Measurements from ENCODE around the gene TSPAN9. TPM values are rescaled to one million over a fixed set of nuclear protein-coding genes. Genes with fewer than 3 reads are reported as not detected.

The TSPAN9 gene
- total and polyA plus RNA-seq, 4 donors, result 27.6 to 40.1 (median 30.9) TPM

- DNase-seq (ENCODE audit: low read depth in 4 of 6, low spot score in 6 of 6), result no peak
- 55% methylated on average over 6 of the region's 11 CpGs for WGBS (ENCODE audit: insufficient coverage)
- H3K27me3 ChIP-seq (ENCODE audit: control insufficient read depth, insufficient read depth, low read length), result no peaks in the 10 kb centered on the region
- H3K9me3 ChIP-seq (ENCODE audit: control insufficient read depth, insufficient read depth, low read length), result no peaks in the 10 kb centered on the region
- peaks cover 42% of the 10 kb centered on the region for H3K4me1 ChIP-seq (ENCODE audit: control insufficient read depth, insufficient read depth, low read length)
- H3K36me3 ChIP-seq (ENCODE audit: control insufficient read depth, insufficient read depth, low read length), result peaks cover 18% of the 10 kb centered on the region
- H3K27ac ChIP-seq (ENCODE audit: low read depth, low read length), result no peak overlapping the region
- no peak overlapping the region for H3K4me3 ChIP-seq (ENCODE audit: low read depth, low read length)
These were observed 169.9 kb downstream of the TSPAN9 start for GRCh38 chr12:3247077-3247476.

DNA sequence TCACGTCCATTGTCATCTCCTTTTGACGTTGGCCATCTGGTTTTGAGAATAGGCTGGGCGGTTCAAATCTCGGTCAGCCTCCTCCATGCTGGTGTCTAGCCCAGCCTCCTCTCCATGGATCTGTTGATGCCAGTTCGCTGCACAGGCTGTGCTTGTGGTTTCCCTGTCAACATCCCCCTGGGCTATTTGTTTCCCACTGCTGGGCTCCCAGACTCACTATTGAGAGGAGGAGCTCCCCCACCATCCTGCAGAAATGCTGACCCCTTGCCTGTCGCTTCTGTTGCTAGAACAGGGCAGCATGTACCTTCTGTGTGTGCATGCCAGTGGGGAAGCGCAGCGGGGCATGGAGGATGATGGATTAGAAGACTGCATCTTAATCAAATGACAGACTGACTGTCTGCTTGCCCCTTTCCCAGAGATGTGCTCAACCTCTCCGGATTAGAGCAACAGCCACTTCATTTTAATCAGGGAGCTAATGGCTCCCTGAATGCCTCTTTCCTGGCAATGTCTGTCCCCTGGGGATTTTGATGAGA lies 170.5 kb downstream of the TSPAN9 start:
- H3K27ac ChIP-seq (ENCODE audit: low read depth, low read length), result no peak overlapping the region
- H3K4me1 ChIP-seq (ENCODE audit: control insufficient read depth, insufficient read depth, low read length), result peaks cover 42% of the 10 kb centered on the region
- no peaks in the 10 kb centered on the region for H3K27me3 ChIP-seq (ENCODE audit: control insufficient read depth, insufficient read depth, low read length)
- peaks cover 14% of the 10 kb centered on the region for H3K36me3 ChIP-seq (ENCODE audit: control insufficient read depth, insufficient read depth, low read length)
- WGBS (ENCODE audit: insufficient coverage), result 62% methylated on average over 9 of the region's 9 CpGs
- DNase-seq (ENCODE audit: low read depth in 4 of 6, low spot score in 6 of 6), result peak in 1 of 6 donors; percentile 60
- H3K4me3 ChIP-seq (ENCODE audit: low read depth, low read length), result no peak overlapping the region
- H3K9me3 ChIP-seq (ENCODE audit: control insufficient read depth, insufficient read depth, low read length), result no peaks in the 10 kb centered on the region

DNA sequence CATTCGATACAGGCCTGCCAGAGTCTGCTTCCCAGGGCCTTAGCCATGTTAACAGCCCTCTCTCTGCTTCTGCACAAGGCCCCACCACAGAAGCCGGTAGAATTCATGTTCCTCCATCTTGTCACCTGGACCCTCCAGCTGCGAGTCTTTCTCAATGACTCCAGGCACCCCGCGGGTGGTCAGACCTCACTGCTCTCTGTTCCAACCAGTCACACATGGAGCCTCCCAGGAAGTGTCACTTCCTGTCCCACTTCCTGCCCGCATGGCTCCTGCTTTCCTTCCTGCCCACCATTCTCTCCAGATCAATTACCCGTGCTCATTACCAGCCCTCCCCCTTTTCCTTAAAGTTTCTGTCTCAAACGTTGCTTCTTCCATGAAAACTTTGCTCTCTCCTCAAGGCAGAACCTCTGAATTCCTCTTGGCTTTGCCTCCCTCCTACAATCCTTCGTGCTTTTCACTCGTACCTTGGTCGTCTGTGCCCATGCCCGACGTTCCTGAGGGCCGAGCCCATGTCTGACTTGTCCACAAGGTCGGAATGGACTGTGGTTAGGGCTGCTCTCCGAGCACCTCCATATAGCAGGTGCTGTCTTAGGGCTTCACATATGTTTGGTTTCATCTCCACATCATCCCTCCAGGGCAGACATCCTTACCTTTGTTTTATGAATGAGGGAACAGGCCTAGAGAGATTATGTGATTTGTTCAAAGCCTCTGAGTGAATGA lies 172.1 kb downstream of the TSPAN9 start:
- whole genome bisulfite sequencing (ENCODE audit: insufficient coverage), result 86% methylated on average over 15 of the region's 16 CpGs
- H3K36me3 ChIP-seq (ENCODE audit: control insufficient read depth, insufficient read depth, low read length), result peaks cover 12% of the 10 kb centered on the region
- no peak for DNase-seq (ENCODE audit: low read depth in 4 of 6, low spot score in 6 of 6)
- H3K27me3 ChIP-seq (ENCODE audit: control insufficient read depth, insufficient read depth, low read length), result no peaks in the 10 kb centered on the region
- H3K4me1 ChIP-seq (ENCODE audit: control insufficient read depth, insufficient read depth, low read length), result peaks cover 50% of the 10 kb centered on the region
- no peaks in the 10 kb centered on the region for H3K9me3 ChIP-seq (ENCODE audit: control insufficient read depth, insufficient read depth, low read length)
- H3K27ac ChIP-seq (ENCODE audit: low read depth, low read length), result no peak overlapping the region
- H3K4me3 ChIP-seq (ENCODE audit: low read depth, low read length), result no peak overlapping the region

GRCh38 chr12:3250034-3250433 lies 172.9 kb downstream of the TSPAN9 start:
- DNase-seq (ENCODE audit: low read depth in 4 of 6, low spot score in 6 of 6), result no peak
- Histone ChIP-seq H3K36me3 (ENCODE audit: control insufficient read depth, insufficient read depth, low read length) (peaks cover 6% of the 10 kb centered on the region), H3K9me3 (ENCODE audit: control insufficient read depth, insufficient read depth, low read length) (no peaks in the 10 kb centered on the region), H3K4me3 (ENCODE audit: low read depth, low read length) (no peak overlapping the region), H3K4me1 (ENCODE audit: control insufficient read depth, insufficient read depth, low read length) (peaks cover 49% of the 10 kb centered on the region), H3K27me3 (ENCODE audit: control insufficient read depth, insufficient read depth, low read length) (no peaks in the 10 kb centered on the region), H3K27ac (ENCODE audit: low read depth, low read length) (no peak overlapping the region)
- 89% methylated on average over 6 of the region's 6 CpGs for WGBS (ENCODE audit: insufficient coverage)

- no peak for DNase-seq (ENCODE audit: low read depth in 4 of 6, low spot score in 6 of 6)
- peaks cover under 1% of the 10 kb centered on the region for H3K36me3 ChIP-seq (ENCODE audit: control insufficient read depth, insufficient read depth, low read length)
- H3K4me3 ChIP-seq (ENCODE audit: low read depth, low read length), result no peak overlapping the region
- 97% methylated on average over 8 of the region's 8 CpGs for WGBS (ENCODE audit: insufficient coverage)
- H3K9me3 ChIP-seq (ENCODE audit: control insufficient read depth, insufficient read depth, low read length), result no peaks in the 10 kb centered on the region
- no peak overlapping the region for H3K27ac ChIP-seq (ENCODE audit: low read depth, low read length)
- peaks cover 49% of the 10 kb centered on the region for H3K4me1 ChIP-seq (ENCODE audit: control insufficient read depth, insufficient read depth, low read length)
- H3K27me3 ChIP-seq (ENCODE audit: control insufficient read depth, insufficient read depth, low read length), result no peaks in the 10 kb centered on the region
These were observed 173.4 kb downstream of the TSPAN9 start for GRCh38 chr12:3250576-3250975.

DNA sequence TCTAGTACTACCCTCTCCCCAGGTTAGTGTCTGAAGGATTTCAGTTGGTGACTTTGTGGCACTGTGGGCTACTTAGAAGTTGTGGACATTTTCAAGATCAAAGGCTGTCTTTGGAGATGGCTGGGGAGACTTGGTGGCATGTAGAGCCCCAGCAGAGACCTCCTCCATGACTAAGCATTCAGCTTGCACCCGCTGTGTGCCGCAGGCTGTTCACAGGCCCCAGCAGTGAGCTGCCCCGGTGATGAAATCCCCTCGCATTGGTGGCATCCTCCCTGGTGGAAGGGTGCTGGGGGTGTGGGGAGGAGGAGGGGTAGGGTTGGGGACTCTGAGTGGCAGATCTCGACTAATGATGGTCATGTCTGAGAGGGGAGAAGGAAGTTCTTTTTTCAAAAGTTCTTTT lies 173.9 kb downstream of the TSPAN9 start:
- WGBS (ENCODE audit: insufficient coverage), result 96% methylated on average over 4 of the region's 5 CpGs
- H3K27me3 ChIP-seq (ENCODE audit: control insufficient read depth, insufficient read depth, low read length), result no peaks in the 10 kb centered on the region
- H3K36me3 ChIP-seq (ENCODE audit: control insufficient read depth, insufficient read depth, low read length), result peaks cover 2% of the 10 kb centered on the region
- H3K4me1 ChIP-seq (ENCODE audit: control insufficient read depth, insufficient read depth, low read length), result peaks cover 49% of the 10 kb centered on the region
- no peak for DNase-seq (ENCODE audit: low read depth in 4 of 6, low spot score in 6 of 6)
- no peak overlapping the region for H3K27ac ChIP-seq (ENCODE audit: low read depth, low read length)
- H3K9me3 ChIP-seq (ENCODE audit: control insufficient read depth, insufficient read depth, low read length), result no peaks in the 10 kb centered on the region
- no peak overlapping the region for H3K4me3 ChIP-seq (ENCODE audit: low read depth, low read length)

GRCh38 chr12:3251691-3252090 lies 174.5 kb downstream of the TSPAN9 start:
- Histone ChIP-seq H3K27ac (ENCODE audit: low read depth, low read length) (no peak overlapping the region), H3K9me3 (ENCODE audit: control insufficient read depth, insufficient read depth, low read length) (no peaks in the 10 kb centered on the region), H3K4me3 (ENCODE audit: low read depth, low read length) (no peak overlapping the region), H3K36me3 (ENCODE audit: control insufficient read depth, insufficient read depth, low read length) (peaks cover 5% of the 10 kb centered on the region), H3K27me3 (ENCODE audit: control insufficient read depth, insufficient read depth, low read length) (no peaks in the 10 kb centered on the region), H3K4me1 (ENCODE audit: control insufficient read depth, insufficient read depth, low read length) (peaks cover 44% of the 10 kb centered on the region)
- peak in 1 of 6 donors; percentile 73 for DNase-seq (ENCODE audit: low read depth in 4 of 6, low spot score in 6 of 6)
- WGBS (ENCODE audit: insufficient coverage), result 57% methylated on average over 7 of the region's 7 CpGs

DNA sequence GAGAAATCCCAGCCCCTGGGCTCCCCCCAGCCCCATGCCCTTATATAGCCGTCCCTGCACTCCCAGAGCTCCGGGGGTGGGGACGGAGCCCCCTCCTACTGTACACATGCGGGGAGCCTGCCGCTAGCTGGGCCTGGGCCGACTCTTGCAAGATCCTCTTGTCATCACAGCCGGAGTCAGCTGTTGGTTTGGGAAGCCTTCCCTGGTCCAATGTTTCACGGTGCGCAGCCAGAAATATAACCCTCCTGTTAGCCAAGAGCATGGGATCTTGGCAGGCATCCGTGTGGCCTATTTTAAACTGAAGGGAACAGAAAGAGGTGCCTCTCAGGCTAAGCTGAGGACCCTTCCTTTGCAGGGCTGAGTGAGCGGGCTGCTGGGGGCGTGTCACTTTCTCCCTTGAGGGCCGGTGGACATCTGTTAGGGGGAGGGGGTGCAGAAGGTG lies 175.3 kb downstream of the TSPAN9 start:
- Histone ChIP-seq H3K27ac (ENCODE audit: low read depth, low read length) (peak overlapping the region; percentile 67), H3K4me1 (ENCODE audit: control insufficient read depth, insufficient read depth, low read length) (peaks cover 45% of the 10 kb centered on the region), H3K9me3 (ENCODE audit: control insufficient read depth, insufficient read depth, low read length) (no peaks in the 10 kb centered on the region), H3K4me3 (ENCODE audit: low read depth, low read length) (no peak overlapping the region), H3K27me3 (ENCODE audit: control insufficient read depth, insufficient read depth, low read length) (no peaks in the 10 kb centered on the region), H3K36me3 (ENCODE audit: control insufficient read depth, insufficient read depth, low read length) (peaks cover 5% of the 10 kb centered on the region)
- WGBS (ENCODE audit: insufficient coverage), result 27% methylated on average over 11 of the region's 13 CpGs
- DNase-seq (ENCODE audit: low read depth in 4 of 6, low spot score in 6 of 6), result peak; percentile 43 to 96 (median 68)

DNA sequence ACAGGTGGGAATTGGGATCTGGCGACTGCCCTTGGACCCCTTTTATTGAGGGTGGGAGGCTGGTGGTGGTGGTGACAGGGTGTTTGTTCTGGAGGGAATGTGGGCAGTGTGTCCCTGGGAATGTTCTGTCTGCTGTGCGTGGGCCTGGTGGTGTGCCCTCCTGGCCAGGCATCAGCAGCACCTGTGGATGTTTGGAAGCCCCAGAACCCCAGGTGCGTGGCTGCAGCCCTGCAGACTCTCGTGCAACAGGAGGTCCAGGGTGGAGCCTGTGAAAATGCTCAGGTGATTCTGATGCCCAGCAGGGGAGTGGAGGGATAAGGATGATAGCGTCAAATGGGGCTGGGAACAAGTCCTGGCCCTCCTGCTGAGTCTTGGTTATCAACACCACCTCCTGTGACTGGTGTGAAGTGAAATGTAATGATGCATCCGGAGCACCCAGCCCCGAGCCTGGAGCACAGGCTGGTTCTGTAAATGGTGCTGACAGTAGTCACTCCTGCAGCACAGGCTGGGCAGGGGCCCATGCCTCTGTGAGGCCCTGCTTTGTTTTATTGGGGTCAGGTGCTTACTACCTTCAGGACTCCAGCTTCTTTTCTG lies 176.6 kb downstream of the TSPAN9 start:
- Histone ChIP-seq H3K36me3 (ENCODE audit: control insufficient read depth, insufficient read depth, low read length) (peaks cover 5% of the 10 kb centered on the region), H3K9me3 (ENCODE audit: control insufficient read depth, insufficient read depth, low read length) (no peaks in the 10 kb centered on the region), H3K4me1 (ENCODE audit: control insufficient read depth, insufficient read depth, low read length) (peaks cover 42% of the 10 kb centered on the region), H3K4me3 (ENCODE audit: low read depth, low read length) (no peak overlapping the region), H3K27ac (ENCODE audit: low read depth, low read length) (no peak overlapping the region), H3K27me3 (ENCODE audit: control insufficient read depth, insufficient read depth, low read length) (no peaks in the 10 kb centered on the region)
- 89% methylated on average over 7 of the region's 7 CpGs for WGBS (ENCODE audit: insufficient coverage)
- no peak for DNase-seq (ENCODE audit: low read depth in 4 of 6, low spot score in 6 of 6)

DNA sequence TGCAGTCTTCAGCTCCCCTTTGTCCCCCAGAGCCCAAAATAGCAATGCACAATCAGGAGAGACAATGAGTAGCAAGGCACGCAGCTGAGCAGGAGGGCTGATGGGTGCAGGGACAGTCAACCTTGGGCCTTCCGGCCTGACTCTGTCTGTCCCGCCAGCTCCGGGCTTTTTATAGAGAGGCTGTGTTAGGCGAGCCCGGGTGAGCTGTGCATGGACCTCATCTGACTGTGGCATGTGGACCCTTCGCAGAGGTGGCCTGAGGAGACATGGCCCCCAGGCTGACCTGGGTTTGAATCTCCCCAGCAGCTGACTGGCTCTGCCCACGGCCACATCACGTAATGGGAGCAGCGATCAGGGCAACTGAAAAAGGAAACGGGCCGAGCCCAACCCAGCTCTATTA lies 177.9 kb downstream of the TSPAN9 start:
- Histone ChIP-seq H3K4me3 (ENCODE audit: low read depth, low read length) (no peak overlapping the region), H3K4me1 (ENCODE audit: control insufficient read depth, insufficient read depth, low read length) (peaks cover 42% of the 10 kb centered on the region), H3K36me3 (ENCODE audit: control insufficient read depth, insufficient read depth, low read length) (peaks cover 5% of the 10 kb centered on the region), H3K9me3 (ENCODE audit: control insufficient read depth, insufficient read depth, low read length) (no peaks in the 10 kb centered on the region), H3K27ac (ENCODE audit: low read depth, low read length) (no peak overlapping the region), H3K27me3 (ENCODE audit: control insufficient read depth, insufficient read depth, low read length) (no peaks in the 10 kb centered on the region)
- WGBS (ENCODE audit: insufficient coverage), result 89% methylated on average over 10 of the region's 12 CpGs
- no peak for DNase-seq (ENCODE audit: low read depth in 4 of 6, low spot score in 6 of 6)

All from spinal cord (tissue), 10 donors.